IMR-90 (cell line): ENCODE data around the gene PIAS4. TPM values are rescaled to one million over a fixed set of nuclear protein-coding genes. Genes with fewer than 3 reads are reported as not detected.

Source experiments
- ATAC-seq: fragments of 200-7000 bp; cut with Tn5 transposase; 2 replicates; pipeline ENCODE4 v1.9.1; 2020; ENCODE audit warnings: low read depth, mild to moderate bottlenecking, moderate library complexity
- BruUV-seq: library from RNA; stranded (reverse); fragments of 400-500 nt; replicated peaks from 2 replicates; lab custom pipeline; 2021; lab: Mats Ljungman, UMichigan
- CTCF ChIA-PET: fragments of 300-600 bp; formaldehyde crosslinking; extraction: SDS; loops from one replicate; lab custom pipeline; 2021; ENCODE audit warnings: antibody characterized with exemption; lab: Yijun Ruan, JAX
- POLR2A ChIA-PET: fragments of 300-600 bp; sonication (Branson Sonifier 250); formaldehyde crosslinking; loops from one replicate; lab custom pipeline; 2022; ENCODE audit warnings: antibody characterized with exemption; ENCODE audit not compliant: unreplicated experiment; lab: Charles Lee
- DNase-seq: peaks from one replicate; pipeline ENCODE4 v3.0.0; 2013
- H2AFZ ChIP-seq: replicated peaks from 2 replicates; pipeline ENCODE3; 2013; ENCODE audit warnings: low read length, mild to moderate bottlenecking; ENCODE audit not compliant: poor library complexity
- H2AK5ac ChIP-seq: 2 replicates; pipeline ENCODE4 v1.6.1; 2013; ENCODE audit warnings: low read depth, low read length, inconsistent platforms
- H2AK9ac ChIP-seq: replicated peaks from 2 replicates; pipeline ENCODE3; 2013; ENCODE audit warnings: mild to moderate bottlenecking, low read depth, low read length, moderate library complexity; ENCODE audit not compliant: poor library complexity
- H2BK120ac ChIP-seq: 2 replicates; pipeline ENCODE4 v1.6.1; 2013; ENCODE audit warnings: low read depth, low read length, inconsistent platforms
- H2BK15ac ChIP-seq: 3 replicates; pipeline ENCODE4 v1.6.1; 2013; ENCODE audit warnings: low read depth, low read length, inconsistent platforms
- H2BK20ac ChIP-seq: 2 replicates; pipeline ENCODE4 v1.6.1; 2013; ENCODE audit warnings: low read depth, mild to moderate bottlenecking, inconsistent platforms, low read length, moderate library complexity
- H2BK5ac ChIP-seq: 2 replicates; pipeline ENCODE4 v1.6.1; 2013; ENCODE audit warnings: mild to moderate bottlenecking, low read depth, low read length, inconsistent platforms; ENCODE audit not compliant: poor library complexity, severe bottlenecking
- H3K14ac ChIP-seq: replicated peaks from 2 replicates; pipeline ENCODE4 v1.6.1; 2013; ENCODE audit warnings: low read depth, low read length, inconsistent platforms
- H3K18ac ChIP-seq: 2 replicates; pipeline ENCODE4 v1.6.1; 2013; ENCODE audit warnings: low read depth, low read length, control low read depth
- H3K23ac ChIP-seq: 2 replicates; pipeline ENCODE4 v1.6.1; 2013; ENCODE audit warnings: low read depth, low read length, inconsistent platforms
- H3K27ac ChIP-seq: 2 replicates; pipeline ENCODE4 v1.5.1; 2013; ENCODE audit warnings: mild to moderate bottlenecking, control low read depth, low read length; ENCODE audit not compliant: insufficient read depth
- H3K27me3 ChIP-seq: 2 replicates; pipeline ENCODE4 v1.6.1; 2013; ENCODE audit warnings: low read length; ENCODE audit not compliant: control insufficient read depth, insufficient read depth
- H3K36me3 ChIP-seq: 2 replicates; pipeline ENCODE4 v1.6.1; 2013; ENCODE audit warnings: low read length, mixed read lengths; ENCODE audit not compliant: control insufficient read depth, insufficient read depth
- H3K4ac ChIP-seq: 2 replicates; pipeline ENCODE4 v1.6.1; 2013; ENCODE audit warnings: low read depth, low read length, inconsistent platforms
- H3K4me1 ChIP-seq: 2 replicates; pipeline ENCODE4 v1.6.1; 2013; ENCODE audit warnings: low read length, mixed read lengths; ENCODE audit not compliant: control insufficient read depth, insufficient read depth
- H3K4me2 ChIP-seq: 2 replicates; pipeline ENCODE4 v1.6.1; 2013; ENCODE audit warnings: low read depth, mild to moderate bottlenecking, control low read depth, low read length, moderate library complexity
- H3K4me3 ChIP-seq: 2 replicates; pipeline ENCODE4 v1.5.1; 2013; ENCODE audit warnings: low read depth, mild to moderate bottlenecking, control low read depth, low read length, moderate library complexity; ENCODE audit not compliant: insufficient read depth
- H3K56ac ChIP-seq: 2 replicates; pipeline ENCODE4 v1.6.1; 2013; ENCODE audit warnings: low read length, inconsistent platforms; ENCODE audit not compliant: insufficient read depth; ENCODE audit errors: extremely low read depth
- H3K79me1 ChIP-seq, 2 experiments: 2 replicates each; pipeline ENCODE4 v1.6.1; 2013; ENCODE audit warnings: low read length in 2 of 2, inconsistent platforms in 1 of 2, low read depth in 1 of 2
- H3K9ac ChIP-seq: 2 replicates; pipeline ENCODE4 v1.6.1; 2013; ENCODE audit warnings: low read depth, low read length, control low read depth
- H3K9me1 ChIP-seq: 2 replicates; pipeline ENCODE4 v1.6.1; 2013; ENCODE audit warnings: low read length, inconsistent platforms; ENCODE audit not compliant: insufficient read depth
- H3K9me3 ChIP-seq: 2 replicates; pipeline ENCODE4 v1.6.1; 2013; ENCODE audit warnings: low read length; ENCODE audit not compliant: control insufficient read depth, insufficient read depth
- H4K20me1 ChIP-seq: 2 replicates; pipeline ENCODE4 v1.6.1; 2013; ENCODE audit warnings: low read length, inconsistent platforms; ENCODE audit not compliant: insufficient read depth
- H4K5ac ChIP-seq: 2 replicates; pipeline ENCODE4 v1.6.1; 2013; ENCODE audit warnings: mild to moderate bottlenecking, low read depth, low read length, control low read depth
- H4K8ac ChIP-seq, 2 experiments: 2 replicates each; pipeline ENCODE4 v1.6.1; 2013; ENCODE audit warnings: low read depth in 2 of 2, low read length in 2 of 2, control low read depth in 1 of 2, inconsistent platforms in 1 of 2
- H4K91ac ChIP-seq: 2 replicates; pipeline ENCODE4 v1.6.1; 2013; ENCODE audit warnings: low read depth, low read length, inconsistent platforms; ENCODE audit not compliant: insufficient read depth
- FOS ChIP-seq: fragments of 150-350 bp; IDR thresholded peaks from 2 replicates; pipeline ENCODE4 v1.6.1; 2016; ENCODE audit warnings: low read depth, low read length
- MAZ ChIP-seq: IDR thresholded peaks from 2 replicates; pipeline ENCODE4 v1.6.1; 2012; ENCODE audit warnings: low read depth, mild to moderate bottlenecking, low read length, improper control_type of control experiment, moderate library complexity, borderline replicate concordance
- WGBS, 2 experiments: methylation state at CpG; one replicate each; pipeline versions ENCODE4 v1.1.5 to v1.1.7; 2013; ENCODE audit warnings: missing lambda C conversion rate in 2 of 2; ENCODE audit not compliant: insufficient read length in 1 of 2; ENCODE audit errors: extremely low coverage in 2 of 2; 5-methylcytosine and 5-hydroxymethylcytosine counted together
- dilution Hi-C: fragments of 300-500 bp; cut with HindIII; formaldehyde crosslinking; loops from one replicate; pipeline ENCODE4 v1.14.3; 2018; ENCODE audit warnings: low sequenced_read_pairs; ENCODE audit not compliant: unreplicated experiment
- in situ Hi-C: fragments of 300-500 bp; cut with MboI; formaldehyde crosslinking; loops from 3 replicates; pipeline ENCODE4 v1.14.3; 2019; ENCODE audit warnings: low sequenced_read_pairs, inconsistent platforms, mixed read lengths
- intact Hi-C: fragments of 100-400 bp; cut with micrococcal nuclease; formaldehyde crosslinking; loops from 2 replicates; pipeline ENCODE4 v1.10.0; 2022
- polyA plus RNA-seq, 3 experiments: library from polyadenylated mRNA; depleted of rRNA; stranded (reverse); fragments of >200 nt; gene quantifications; 2 replicates each; pipeline ENCODE4 v1.2.3, GENCODE V29; 2012; ENCODE audit warnings: low replicate concordance in 1 of 3
- total RNA-seq: library from RNA; depleted of rRNA; stranded (reverse); fragments of >200 nt; gene quantifications from 2 replicates; pipeline ENCODE4 v1.2.3, GENCODE V29; 2012

The PIAS4 gene
- total and polyA plus RNA-seq, 2 of the 4 experiments (the other 2 are of a cell fraction), result 12.1 to 13.6 TPM

GRCh38 chr19:4066682-4067395 is 59.3 kb downstream of the PIAS4 start, which contains the start of gene ZBTB7A:
Gene ZBTB7A (minus strand): TSS chr19:4066899. CDS start chr19:4055232, 11,667 bp downstream.
- TF ChIP-seq MAZ (peak; percentile 24; the same call in 1 of the 2 replicates), FOS (no peak)
- Histone ChIP-seq H2BK15ac (no peak within 1 kb of the TSS), H3K4me2 (peak within 1 kb of the TSS; percentile 74), H3K14ac (peak within 1 kb of the TSS; percentile 80), H4K8ac (peak within 1 kb of the TSS; percentile 79 to 85; a peak in 3 of 4 replicates), H2BK20ac (no peak within 1 kb of the TSS), H3K4ac (peak within 1 kb of the TSS; percentile 80), H4K5ac (peak within 1 kb of the TSS; percentile 8; the same call in 1 of the 2 replicates), H3K4me1 (peaks cover 12% of the 10 kb centered on the region), H3K79me1 (peaks cover 3 to 12% of the 10 kb centered on the region in 2 experiments; a peak in 2 of 4 replicates), H2AK9ac (peak within 1 kb of the TSS; percentile 99), H2BK120ac (no peak within 1 kb of the TSS), H4K20me1 (peaks cover 31% of the 10 kb centered on the region), H3K23ac (no peak within 1 kb of the TSS), H2AFZ (peak within 1 kb of the TSS; percentile 90), H3K27me3 (no peaks in the 10 kb centered on the region), H3K18ac (peak within 1 kb of the TSS; percentile 38; the same call in 1 of the 2 replicates), H3K56ac (peak within 1 kb of the TSS; percentile 6; the same call in 1 of the 2 replicates), H4K91ac (peak within 1 kb of the TSS; percentile 32; the same call in 1 of the 2 replicates), H3K9me3 (no peaks in the 10 kb centered on the region), H3K9me1 (no peaks in the 10 kb centered on the region), H2AK5ac (peak within 1 kb of the TSS; percentile 84; the same call in 1 of the 2 replicates), H3K9ac (peak within 1 kb of the TSS; percentile 55), H2BK5ac (peak within 1 kb of the TSS; percentile 66), H3K27ac (peak within 1 kb of the TSS; percentile 92), H3K4me3 (peak within 1 kb of the TSS; percentile 56), H3K36me3 (peaks cover 19% of the 10 kb centered on the region)
- WGBS, 2 experiments, result no CpG with 5 or more reads among the region's 85 CpGs
- in situ Hi-C loops, result no loop called here
- no TSS peak for BruUV-seq
- peak; percentile 24 for ATAC-seq
- peak; percentile 61 for DNase-seq
- ChIA-PET CTCF (no interaction called here), POLR2A (interaction anchor here (0.5 to 0.6 kb wide), 3 partner anchors 12 to 349 kb away, joined by 4 to 5 read pairs (median 4); no protein-coding TSS in a partner anchor)
- intact Hi-C loops, result loop anchor here (5.0 kb wide), 1 partner anchor 120 kb away; no protein-coding TSS in a partner anchor
- dilution Hi-C loops, result no loop called here
